Stimulated activated CD4-positive, alpha-beta T cell treated with anti-CD3 and anti-CD28 coated beads, TNF-alpha, amount 100 ng/mL, for 1 hour (primary cell): ENCODE data around the gene SPOCK1.
"Not testable (repeated sequence)": the region's sequence is repeated elsewhere in the genome, so short reads cannot be mapped to it uniquely, and the experiment has no call there.

Experiments
- DNase-seq, 3 donors: peaks; one replicate each; pipeline ENCODE4 v3.0.0-alpha.2; 2020; ENCODE audit warnings: low read depth in 3 of 3, low spot score in 1 of 3

The SPOCK1 gene

DNA sequence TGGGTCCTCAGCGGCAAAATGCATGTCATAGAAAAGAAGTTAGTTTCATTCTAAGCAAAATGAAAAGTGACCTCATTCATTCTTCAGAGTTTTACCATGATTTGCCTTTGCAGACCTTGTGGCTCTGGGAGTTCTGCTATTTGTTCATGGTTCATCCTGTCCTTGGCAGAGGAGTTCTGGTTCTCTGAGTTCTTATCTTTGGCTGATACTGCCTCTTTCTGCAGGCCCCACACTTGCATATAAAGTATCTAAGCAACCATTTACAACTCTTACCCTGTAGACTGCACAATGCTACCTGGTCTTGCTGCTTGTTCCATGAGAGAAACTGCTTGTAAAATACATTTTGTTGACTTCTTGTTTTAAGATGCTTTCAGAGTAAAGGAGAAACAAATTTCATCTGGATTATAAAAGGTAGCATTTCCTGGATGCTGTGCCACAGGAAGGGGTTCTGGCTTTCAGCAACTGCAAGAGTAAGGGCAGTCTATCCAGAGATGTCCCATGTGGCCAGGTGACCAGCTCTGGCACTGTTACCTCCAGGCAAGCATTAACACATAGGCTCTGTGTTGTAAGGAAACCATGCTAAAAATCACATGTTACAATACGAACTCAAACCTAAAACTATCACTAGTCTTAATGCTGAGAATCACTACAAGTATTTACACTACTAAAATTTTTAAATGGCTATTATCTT is 513.2 kb downstream of the SPOCK1 start:
- no peak for DNase-seq

DNA sequence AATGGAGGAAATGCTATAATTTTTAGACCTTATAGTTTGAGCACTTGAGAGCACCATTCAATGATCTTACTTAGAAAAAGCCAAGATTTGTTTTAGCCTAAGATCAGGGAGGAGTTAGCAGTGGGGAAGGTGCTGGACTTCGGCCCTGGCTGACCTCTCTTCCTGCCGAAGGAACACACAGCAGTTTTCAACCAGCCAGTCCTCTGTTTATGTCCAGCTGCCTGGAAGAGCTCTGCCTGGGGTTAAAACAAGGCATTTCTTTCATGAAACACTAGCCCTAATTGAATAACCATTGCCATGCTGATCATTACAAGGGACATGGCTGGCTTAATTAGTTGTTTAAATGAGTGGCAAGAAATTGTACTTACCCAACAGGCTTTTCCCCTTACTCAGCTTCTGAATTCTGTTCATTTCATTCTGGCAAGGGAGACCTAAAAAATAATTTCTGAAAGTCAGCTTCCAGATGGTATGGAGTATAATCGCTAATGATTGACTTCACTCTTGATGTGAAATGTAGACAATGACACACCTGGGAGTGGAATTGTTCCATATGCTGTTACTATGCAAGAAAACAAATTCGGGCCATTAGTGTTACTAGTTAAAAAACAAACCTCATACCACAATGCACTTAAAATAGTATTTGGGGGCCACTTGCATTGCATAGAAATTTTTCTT is 514.2 kb downstream of the SPOCK1 start:
- DNase-seq = no peak

DNA sequence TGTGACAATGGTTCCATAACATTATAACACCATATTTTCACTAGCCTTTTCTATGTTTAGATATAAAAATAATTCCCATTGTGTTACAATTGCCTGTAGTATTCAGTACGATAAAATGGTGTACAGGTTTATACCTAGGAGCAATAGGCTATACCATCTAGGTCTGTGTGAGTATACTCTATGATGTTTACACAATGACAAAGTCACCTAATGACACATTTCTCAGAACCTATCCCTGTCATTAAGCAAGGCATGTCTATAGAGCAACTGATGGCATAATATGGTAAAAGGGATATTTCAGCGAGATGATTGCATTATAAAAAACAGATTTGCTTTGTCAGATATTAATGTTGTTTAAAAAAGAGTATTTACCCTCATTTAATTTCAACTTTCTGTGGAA is 517.2 kb downstream of the SPOCK1 start:
- no peak for DNase-seq

DNA sequence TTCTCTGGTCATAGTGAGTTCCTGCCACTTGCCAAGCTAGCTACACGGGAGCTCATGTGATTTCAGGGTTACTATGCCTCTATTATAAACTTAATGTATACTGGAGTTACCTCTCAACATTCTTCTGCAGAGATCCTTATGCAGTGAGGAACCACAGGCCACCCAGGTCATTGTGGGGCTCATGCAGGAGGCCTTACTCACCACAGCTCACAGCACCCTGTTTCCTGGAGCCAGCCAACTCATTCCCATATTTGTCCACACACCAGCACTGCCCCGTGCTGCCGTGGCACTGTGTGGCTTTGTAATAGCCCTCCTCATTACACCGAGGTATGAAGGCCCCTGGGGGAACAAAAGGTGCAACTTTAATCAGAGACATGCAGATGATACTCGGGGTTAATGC is 520.0 kb downstream of the SPOCK1 start:
- DNase-seq = no peak

DNA sequence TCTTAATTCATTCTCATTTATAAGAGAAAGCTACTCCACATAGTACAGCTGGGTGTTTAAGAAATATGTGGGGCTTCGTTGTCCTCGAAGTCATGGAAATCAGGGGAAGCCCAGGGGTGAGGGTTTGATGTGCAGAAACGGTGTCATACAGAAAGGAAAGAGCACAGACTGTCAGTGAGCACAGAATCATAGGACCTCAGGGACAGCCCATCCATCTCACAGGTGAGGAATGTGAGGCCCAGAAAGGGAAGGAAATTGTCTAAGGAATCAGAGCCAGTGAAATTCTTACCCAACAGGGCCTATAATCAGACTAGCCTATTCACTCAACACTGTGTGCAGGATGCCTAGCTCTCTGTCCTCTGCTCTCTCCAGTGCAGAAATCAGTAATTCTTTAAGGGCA is 535.6 kb downstream of the SPOCK1 start:
- DNase-seq = no peak

DNA sequence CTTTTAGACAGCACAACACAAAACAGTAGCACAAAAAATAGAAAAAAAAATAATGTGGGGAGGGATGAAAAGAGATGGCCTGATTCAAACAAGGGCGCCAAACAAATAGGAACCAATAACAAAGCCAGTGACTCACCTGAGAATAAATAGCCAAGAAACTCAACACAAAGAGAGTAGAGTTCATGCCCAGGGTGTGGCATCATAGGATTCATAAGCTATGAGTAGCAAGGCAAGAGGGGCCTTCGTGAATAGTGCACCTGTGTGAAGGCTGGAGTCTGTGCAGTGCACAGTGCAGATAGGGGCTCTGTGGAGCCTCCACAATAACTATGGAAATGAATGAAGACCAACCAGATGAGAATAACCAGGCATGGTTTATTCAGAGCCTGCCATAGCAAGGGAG is 541.7 kb downstream of the SPOCK1 start:
- DNase-seq = no peak

DNA sequence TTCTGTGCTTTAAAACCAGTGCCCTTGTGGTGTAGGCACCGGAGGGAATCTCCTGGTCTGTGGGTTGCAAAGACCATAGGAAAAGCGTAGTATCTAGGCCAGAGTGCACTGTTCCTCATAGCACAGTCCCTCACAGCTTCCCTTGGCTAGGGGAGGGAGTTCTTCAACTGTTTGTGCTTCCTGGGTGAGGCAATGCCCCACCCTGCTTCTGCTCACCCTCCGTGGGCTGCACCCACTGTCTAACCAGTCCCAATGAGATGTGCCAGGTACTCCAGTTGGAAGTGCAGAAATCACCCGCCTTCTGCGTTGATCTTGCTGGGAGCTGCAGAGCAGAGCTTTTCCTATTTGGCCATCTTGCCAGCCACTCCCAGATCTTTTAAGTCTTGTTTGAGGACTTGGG is 545.0 kb downstream of the SPOCK1 start:
- not testable (repeated sequence) for DNase-seq

DNA sequence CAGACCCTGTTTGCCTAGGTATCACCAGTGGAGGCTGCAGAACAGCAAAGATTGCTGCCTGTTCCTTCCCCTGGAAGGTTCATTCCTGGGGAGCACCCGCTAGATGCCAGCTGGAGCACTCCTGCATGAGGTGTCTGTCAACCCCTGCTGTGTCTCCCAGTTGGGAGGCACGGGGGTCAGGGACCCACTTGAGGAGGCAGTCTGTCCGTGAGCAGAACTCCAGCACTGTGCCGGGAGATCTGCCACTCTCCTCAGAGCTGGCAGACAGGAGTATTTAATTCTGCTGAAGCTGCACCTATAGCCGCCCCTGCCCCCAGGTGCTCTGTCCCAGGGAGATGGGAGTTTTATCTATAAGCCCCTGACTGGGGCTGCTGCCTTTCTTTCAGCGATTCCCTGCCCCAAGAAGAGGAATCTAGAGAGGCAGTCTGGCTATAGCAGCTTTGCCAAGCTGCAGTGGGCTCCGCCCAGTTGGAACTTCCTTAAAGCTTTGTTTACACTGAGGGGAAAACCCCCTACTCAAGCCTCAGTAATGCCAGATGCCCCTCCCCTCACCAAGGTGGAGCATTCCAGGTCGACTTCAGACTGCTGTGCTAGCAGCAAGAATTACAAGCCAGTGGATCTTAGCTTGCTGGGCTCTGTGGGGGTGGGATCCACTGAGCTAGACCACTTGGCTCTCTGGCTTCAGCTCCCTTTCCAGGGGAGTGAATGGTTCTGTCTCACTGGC is 545.6 kb downstream of the SPOCK1 start:
- DNase-seq = not testable (repeated sequence)

DNA sequence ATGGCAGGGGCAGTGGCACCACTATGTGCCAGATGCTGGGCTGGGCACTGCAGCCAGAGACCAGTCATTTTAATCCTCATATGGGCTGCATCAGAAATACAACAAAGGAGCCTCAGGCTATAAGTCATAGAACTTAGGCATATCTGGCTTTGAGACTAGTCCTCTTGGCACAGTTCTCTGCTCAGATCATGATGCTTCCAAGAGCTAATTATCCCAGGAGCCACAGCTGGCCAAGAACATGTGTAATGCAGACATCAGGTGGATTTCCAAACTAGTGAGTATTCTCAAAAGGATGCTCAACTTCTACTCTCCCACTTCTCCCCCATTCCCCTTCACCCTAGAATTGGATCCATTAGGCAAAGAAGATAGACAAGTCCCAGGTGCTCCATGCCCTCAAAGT is 571.6 kb downstream of the SPOCK1 start:
- DNase-seq = no peak

DNA sequence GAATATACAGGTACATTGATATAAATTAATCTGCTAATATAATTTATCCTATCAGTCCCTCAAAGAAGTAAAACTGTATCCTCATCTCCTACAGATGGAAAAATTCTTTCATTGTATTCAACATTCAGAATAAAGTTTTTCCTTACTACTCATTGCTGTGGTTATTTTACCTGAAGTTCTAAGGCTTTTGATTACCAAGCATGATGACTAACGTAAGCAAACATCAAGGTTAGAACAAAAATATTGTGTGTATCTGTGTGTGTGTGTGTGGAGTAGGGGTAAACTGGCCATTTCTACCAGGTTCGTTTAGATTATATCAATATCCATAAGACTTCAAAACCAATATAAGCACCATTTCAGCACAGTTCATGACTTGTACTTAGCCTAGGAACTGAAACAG is 573.1 kb downstream of the SPOCK1 start:
- DNase-seq = no peak
